Left cardiac atrium (tissue), 4 donors: Measurements from ENCODE around the gene RBBP8NL. TPM values are rescaled to one million over a fixed set of nuclear protein-coding genes. Genes with fewer than 3 reads are reported as not detected.

Source experiments
- ATAC-seq, 2 donors: fragments of 200-7000 bp; cut with Tn5 transposase; one replicate each; pipeline ENCODE4 v1.9.1; 2020; ENCODE audit warnings: mild to moderate bottlenecking in 2 of 2, moderate library complexity in 2 of 2
- DNase-seq: peaks from one replicate; pipeline ENCODE4 v3.0.0-alpha.2; 2020
- intact Hi-C, 2 donors: fragments of 100-400 bp; cut with DNase I; formaldehyde crosslinking; loops; one replicate each; pipeline versions ENCODE4 v1.14.1 to v1.15.1; 2022 to 2023
- total RNA-seq, 2 donors: library from RNA; stranded (reverse); fragmentation: NEBNext Ultra II Directional; extraction: Animal tissue kit (Norgen Biotek cat#: 25700); gene quantifications; one replicate each; pipeline ENCODE4 v1.2.1, GENCODE V29; 2021
- donor health status: DM: no; HTN: yes; CAD: no.
- donor health status: DM: no; HTN: yes; CAD: no; lungs with severe emphysema.
- donor health status: DM: yes; HTN: yes; CAD: no.
- donor health status: Dilated cardiomyopathy.

The RBBP8NL gene
- total RNA-seq, 2 donors from 2014 or later, result not detected

DNA sequence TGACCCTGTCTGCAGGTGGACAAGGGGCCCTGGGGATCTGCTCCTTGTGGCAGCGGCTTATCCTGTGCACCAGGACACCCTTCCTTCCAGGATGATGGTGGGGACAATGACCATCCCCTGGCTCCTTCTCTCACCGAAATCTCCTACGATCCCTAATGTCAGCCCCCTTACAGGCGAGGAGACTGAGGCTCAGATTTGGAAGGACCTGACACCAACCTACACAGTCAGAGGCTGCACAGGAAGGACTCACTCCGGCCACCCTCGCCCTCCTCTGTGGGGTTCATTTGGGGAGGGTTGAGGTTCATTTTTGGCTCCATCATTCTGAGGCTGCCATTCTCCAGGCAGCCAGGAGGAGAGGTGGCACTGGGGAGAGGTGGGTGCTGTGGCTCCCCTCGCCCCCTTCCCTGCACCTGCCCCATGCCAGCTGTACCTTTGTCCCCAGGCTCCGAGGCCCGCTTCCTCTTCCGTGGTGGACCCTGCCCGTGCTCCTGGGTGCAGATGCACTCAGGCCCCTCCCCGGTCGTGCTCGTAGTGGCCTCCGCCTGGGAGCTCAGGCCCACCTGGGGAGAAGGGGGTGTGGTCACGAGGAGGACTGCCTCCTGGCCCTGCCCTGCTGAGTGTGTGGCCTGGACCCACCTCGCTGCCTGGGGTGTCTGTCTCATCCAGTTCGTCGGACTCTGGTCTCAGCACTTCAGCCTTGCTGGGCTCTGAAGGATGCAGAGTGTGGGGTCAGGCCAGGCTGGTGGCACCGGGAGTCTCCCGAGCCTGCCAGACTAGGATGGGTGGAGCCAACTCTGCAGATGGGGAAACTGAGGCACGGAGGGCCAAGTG, 14.9 kb downstream of the RBBP8NL start:
- intact Hi-C loops, result no loop called here
- no peak for DNase-seq
- ATAC-seq, result no peak

GRCh38 chr20:62411479-62412193, 15.7 kb downstream of the RBBP8NL start:
- intact Hi-C loops, result loop anchor here in 1 of 2 donors (2.0 kb wide), 1 partner anchor 85 kb away; no protein-coding TSS in a partner anchor
- ATAC-seq (no peak), DNase-seq (no peak)

GRCh38 chr20:62410746-62411478, 16.4 kb downstream of the RBBP8NL start:
- no peak for DNase-seq
- ATAC-seq, result no peak
- intact Hi-C loops, result loop anchor here in 1 of 2 donors (2.0 kb wide), 1 partner anchor 86 kb away; no protein-coding TSS in a partner anchor

DNA sequence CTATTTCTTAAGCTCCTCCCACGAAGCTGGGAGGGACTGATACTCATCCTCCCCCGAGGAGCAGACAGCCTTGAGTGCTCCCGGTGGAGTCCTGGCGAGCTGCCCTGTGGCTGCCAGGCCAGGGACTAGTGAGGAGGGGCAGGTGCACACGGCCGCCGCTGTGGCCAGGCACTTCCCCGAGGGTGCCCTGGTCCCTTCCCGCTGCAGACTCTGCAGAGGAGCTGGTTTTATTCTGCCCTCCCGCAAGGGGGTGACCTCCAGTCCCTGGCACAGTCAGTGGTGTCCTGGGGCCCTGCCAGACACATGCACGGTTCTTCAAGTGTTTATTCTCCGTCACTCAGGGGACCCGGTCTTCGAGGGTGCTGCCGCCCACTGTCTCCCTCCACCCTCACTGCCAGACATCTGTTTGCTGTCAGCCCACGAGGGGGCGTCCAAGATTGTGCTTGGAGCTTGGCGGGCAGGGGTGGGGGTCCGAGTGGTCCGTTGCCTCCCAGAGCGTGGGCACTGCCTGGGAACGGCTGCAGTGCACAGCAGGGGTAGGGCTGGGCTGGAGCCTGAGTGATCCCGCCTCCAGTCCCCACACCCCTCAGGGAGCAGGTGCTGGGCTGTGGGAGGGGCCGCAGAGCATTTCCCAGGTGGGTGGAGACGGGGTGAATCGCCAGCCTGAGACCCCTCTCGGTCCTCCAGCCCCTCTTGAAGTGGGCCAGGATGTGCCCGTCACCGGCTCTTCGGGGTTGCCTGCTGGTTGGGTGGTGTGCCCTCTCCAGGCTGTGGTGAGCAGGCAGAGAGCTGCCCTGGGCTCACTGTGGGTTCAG, 17.2 kb downstream of the RBBP8NL start:
- peak; percentile 48 for DNase-seq
- ATAC-seq, result peak in 1 of 2 donors; percentile 10
- intact Hi-C loops, result loop anchor here in 1 of 2 donors (2.0 kb wide), 1 partner anchor 87 kb away; no protein-coding TSS in a partner anchor

GRCh38 chr20:62409086-62409853, 18.1 kb downstream of the RBBP8NL start:
- ATAC-seq (no peak), DNase-seq (no peak)
- intact Hi-C loops, result no loop called here

- ATAC-seq (no peak), DNase-seq (no peak)
- intact Hi-C loops, result no loop called here
Measured at GRCh38 chr20:62408640-62409039, 18.7 kb downstream of the RBBP8NL start.

DNA sequence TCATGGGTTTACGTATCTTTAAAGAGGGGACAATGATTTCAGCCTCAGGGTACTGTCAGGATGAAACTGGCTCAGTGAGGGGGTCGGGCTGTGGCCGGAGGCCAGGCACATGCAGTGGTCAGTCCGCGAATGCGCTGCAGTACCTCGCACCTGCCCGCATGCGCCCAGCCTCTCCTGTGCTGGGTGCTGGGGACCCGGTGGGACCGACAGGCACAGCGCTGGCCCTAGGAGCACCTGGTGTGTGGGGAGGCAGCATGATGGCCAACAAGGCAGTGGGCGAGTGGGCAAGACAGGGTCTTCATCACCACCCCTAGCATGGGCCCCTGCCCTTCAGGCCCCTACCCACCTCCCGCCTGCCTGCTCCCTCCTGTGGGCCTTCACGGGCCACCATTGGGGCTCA, 19.3 kb downstream of the RBBP8NL start:
- intact Hi-C loops, result no loop called here
- ATAC-seq (no peak), DNase-seq (no peak)

- intact Hi-C loops, result no loop called here
- DNase-seq (peak; percentile 97), ATAC-seq (peak; percentile 90 to 91)
Measured at GRCh38 chr20:62407221-62407992, 19.9 kb downstream of the RBBP8NL start, which contains the start of gene CABLES2. Gene CABLES2, minus strand, starts transcription at chr20:62407285. Its CDS starts 9 bp downstream, at chr20:62407276.

GRCh38 chr20:62406635-62407176, 20.6 kb downstream of the RBBP8NL start:
- intact Hi-C loops, result no loop called here
- DNase-seq, result no peak
- no peak for ATAC-seq

DNA sequence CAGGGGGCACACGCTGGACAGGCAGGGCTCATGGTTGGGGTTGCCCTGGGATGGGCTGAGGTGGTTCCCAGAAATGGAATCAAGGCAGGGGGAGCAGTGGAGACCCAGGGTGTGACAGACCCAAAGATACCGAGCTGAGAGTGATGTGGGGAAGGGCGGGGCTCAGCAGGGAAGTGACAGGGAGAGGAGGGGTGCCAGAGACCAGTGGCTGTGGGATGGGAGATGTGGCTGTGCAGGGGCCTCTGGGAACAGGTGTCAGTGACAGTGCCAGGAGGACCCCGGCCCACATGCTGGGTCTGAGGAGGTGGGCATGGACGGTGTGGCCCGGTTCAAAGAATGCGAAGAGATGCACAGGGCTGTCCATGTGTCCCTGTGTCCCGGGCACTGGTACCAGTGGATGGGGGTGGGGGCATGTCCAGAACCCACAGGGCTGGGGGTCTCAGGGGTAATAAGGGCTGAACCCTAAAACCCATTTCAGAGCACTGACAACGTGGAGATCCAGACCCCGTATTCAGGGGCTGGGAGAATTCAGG, 21.3 kb downstream of the RBBP8NL start:
- ATAC-seq, result peak; percentile 23 to 48
- intact Hi-C loops, result no loop called here
- DNase-seq, result peak; percentile 56

DNA sequence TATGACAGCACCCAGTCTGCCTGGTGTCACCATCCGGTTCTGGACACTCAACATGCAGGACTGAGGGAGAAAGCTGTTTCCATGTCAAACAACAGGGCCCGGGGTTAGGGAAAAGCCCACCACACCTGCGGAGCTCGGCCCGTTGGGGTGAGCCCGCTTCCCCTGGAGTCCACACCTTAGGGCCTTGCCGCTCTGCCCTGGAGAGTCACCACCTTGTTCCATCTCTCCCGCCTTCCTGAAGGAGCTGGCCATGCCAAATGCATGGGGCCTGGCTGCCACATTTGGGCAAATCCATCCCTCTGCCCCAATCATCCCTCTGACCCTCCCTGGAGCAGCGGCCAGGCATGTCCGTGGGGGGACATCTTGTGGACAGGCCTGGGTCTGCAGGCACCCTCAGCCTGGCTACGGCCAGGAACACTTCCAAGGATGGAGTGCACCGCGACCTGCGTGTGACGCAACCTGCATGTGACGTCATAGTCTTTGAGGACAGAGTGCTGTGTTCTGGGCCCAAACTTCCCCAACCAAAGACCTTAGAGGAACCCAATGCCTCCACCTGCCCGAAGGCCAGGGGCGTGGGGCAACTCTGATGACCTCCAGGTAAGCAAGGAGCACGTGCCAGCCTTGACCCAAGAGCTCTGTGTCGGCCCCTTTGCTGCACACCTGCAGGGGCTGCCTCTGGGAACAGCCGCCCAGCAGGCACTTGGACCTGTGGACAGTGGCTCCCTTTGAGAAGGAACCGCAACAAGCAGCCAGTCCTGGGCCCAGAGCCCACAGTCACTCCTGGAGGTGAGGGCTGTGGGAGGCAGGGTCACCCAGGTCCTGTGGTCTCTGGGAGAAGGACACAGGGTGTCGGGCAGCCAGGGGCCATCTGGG, 22.0 kb downstream of the RBBP8NL start:
- peak; percentile 31 to 47 for ATAC-seq
- peak; percentile 73 for DNase-seq
- intact Hi-C loops, result no loop called here

DNA sequence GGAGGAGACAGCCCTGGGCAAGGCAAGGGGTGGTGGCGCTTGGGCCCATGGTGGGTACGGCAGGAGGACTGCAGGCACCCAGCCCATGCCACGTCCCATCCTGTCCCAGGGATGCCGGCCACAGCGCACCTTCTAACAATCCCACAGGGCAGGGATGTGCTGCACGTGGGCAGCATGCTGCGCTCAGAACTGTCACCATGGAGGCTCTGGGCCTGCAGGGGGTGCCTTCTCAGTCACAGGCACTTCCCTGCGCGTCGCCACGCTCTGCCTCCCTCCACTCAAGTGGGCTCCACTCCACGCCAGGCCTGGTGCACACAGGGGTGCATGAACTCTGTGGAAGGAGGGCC, 22.6 kb downstream of the RBBP8NL start:
- no peak for DNase-seq
- ATAC-seq, result no peak
- intact Hi-C loops, result no loop called here

- ATAC-seq (no peak), DNase-seq (no peak)
- intact Hi-C loops, result no loop called here
Measured at GRCh38 chr20:62404112-62404665, 23.1 kb downstream of the RBBP8NL start.

DNA sequence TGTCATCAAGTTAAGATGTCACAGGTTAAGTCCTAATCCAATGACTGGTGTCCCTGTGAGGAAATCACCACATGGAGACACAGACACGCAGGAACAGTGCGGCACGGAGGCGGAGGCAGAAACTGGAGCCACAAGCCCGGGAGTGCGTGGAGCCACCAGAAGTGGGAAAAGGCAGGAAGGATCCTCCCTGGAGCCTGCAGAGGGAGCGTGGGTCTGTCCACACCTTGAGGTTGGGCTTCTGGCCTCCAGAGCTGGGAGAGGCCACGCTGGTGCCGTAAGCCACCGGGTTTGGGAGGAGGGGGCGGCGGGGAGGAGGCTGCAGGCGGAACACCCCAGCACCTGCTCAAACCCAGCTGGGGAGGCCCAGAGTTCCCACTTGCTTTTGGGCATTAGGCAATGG, 24.0 kb downstream of the RBBP8NL start:
- DNase-seq (no peak), ATAC-seq (no peak)
- intact Hi-C loops, result no loop called here

- ATAC-seq (no peak), DNase-seq (no peak)
- intact Hi-C loops, result no loop called here
Measured at GRCh38 chr20:62402456-62403150, 24.7 kb downstream of the RBBP8NL start.
